ENCODE results near the gene PRPS1.
A peak's percentile ranks its signal among the peaks of the same experiment; 100 is the strongest.

PRPS1 gene

DNA sequence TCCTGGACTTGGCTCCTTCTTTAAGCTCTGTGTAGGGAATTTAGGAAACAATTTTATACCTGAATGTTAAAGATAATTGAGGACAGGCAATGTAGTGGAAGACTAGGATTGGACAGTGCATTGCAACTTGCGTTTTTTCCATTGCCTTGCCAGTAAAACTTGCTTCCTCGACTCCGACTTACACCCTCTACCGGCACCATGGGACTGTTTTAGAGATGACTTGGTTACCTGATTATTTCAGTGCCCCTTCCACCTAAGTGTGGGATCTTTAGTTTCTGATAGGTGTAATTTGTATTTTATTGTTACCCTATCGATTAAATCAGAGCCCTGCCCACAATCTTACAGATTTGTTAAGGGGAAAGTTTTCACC lies 1.2 kb downstream of the PRPS1 start:
- H3K9ac ChIP-seq (ENCODE audit: low read length): peak overlapping the region; percentile 94
- peak overlapping the region; percentile 89 for H3K4me3 ChIP-seq (ENCODE audit: low read depth, low read length)
- H3K9me3 ChIP-seq (ENCODE audit: control insufficient read depth, insufficient read depth, low read depth, low read length): no peaks in the 10 kb centered on the region; the same call in 1 of the 2 replicates
- peaks cover 13% of the 10 kb centered on the region for H3K4me1 ChIP-seq (ENCODE audit: control insufficient read depth, insufficient read depth, low read length)
- peak overlapping the region; percentile 0; the same call in 1 of the 2 replicates for H3K27ac ChIP-seq (ENCODE audit: low read depth, low read length)
- H3K36me3 ChIP-seq (ENCODE audit: control insufficient read depth, insufficient read depth, low read length): peaks cover 9% of the 10 kb centered on the region; the same call in 1 of the 2 replicates
- H3K27me3 ChIP-seq (ENCODE audit: control insufficient read depth, insufficient read depth, low read length): no peaks in the 10 kb centered on the region; the same call in 1 of the 2 replicates

- H3K9me3 ChIP-seq (ENCODE audit: control insufficient read depth, insufficient read depth, low read depth, low read length): no peaks in the 10 kb centered on the region; the same call in 1 of the 2 replicates
- peak overlapping the region; percentile 89 for H3K4me3 ChIP-seq (ENCODE audit: low read depth, low read length)
- peak overlapping the region; percentile 0; the same call in 1 of the 2 replicates for H3K27ac ChIP-seq (ENCODE audit: low read depth, low read length)
- peak overlapping the region; percentile 12 for H3K9ac ChIP-seq (ENCODE audit: low read length)
- H3K4me1 ChIP-seq (ENCODE audit: control insufficient read depth, insufficient read depth, low read length): peaks cover 13% of the 10 kb centered on the region
- no peaks in the 10 kb centered on the region; the same call in 1 of the 2 replicates for H3K27me3 ChIP-seq (ENCODE audit: control insufficient read depth, insufficient read depth, low read length)
- peaks cover 9% of the 10 kb centered on the region; the same call in 1 of the 2 replicates for H3K36me3 ChIP-seq (ENCODE audit: control insufficient read depth, insufficient read depth, low read length)
Measured at GRCh38 chrX:107630031-107630689, 1.9 kb downstream of the PRPS1 start.

DNA sequence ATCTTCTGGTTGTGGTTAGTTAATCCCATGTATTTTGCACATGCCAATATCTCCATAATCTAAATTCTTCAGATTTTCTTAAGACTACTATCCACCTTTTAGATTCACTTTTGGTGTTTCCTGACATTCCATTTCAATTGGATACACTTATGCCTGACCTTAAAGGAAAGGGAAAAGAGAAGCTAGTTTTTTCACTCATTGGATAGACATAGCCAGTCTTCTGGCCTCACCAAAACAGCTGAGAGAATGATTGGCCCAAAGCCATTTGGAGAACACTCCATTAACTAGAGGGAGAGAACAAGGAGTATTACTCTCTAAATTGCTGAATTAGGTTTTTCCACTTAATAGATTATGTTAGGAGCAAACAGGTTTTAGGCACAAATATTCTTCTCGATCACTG lies 4.0 kb downstream of the PRPS1 start:
- Histone ChIP-seq H3K9me3 (ENCODE audit: control insufficient read depth, insufficient read depth, low read depth, low read length) (no peaks in the 10 kb centered on the region; the same call in 1 of the 2 replicates), H3K27me3 (ENCODE audit: control insufficient read depth, insufficient read depth, low read length) (no peaks in the 10 kb centered on the region), H3K4me1 (ENCODE audit: control insufficient read depth, insufficient read depth, low read length) (peaks cover 12% of the 10 kb centered on the region), H3K9ac (ENCODE audit: low read length) (no peak overlapping the region), H3K27ac (ENCODE audit: low read depth, low read length) (0 out of 2 replicates have a peak overlapping the region, but pooled peaks have one; percentile 6), H3K36me3 (ENCODE audit: control insufficient read depth, insufficient read depth, low read length) (peaks cover 9% of the 10 kb centered on the region; the same call in 1 of the 2 replicates), H3K4me3 (ENCODE audit: low read depth, low read length) (no peak overlapping the region)

DNA sequence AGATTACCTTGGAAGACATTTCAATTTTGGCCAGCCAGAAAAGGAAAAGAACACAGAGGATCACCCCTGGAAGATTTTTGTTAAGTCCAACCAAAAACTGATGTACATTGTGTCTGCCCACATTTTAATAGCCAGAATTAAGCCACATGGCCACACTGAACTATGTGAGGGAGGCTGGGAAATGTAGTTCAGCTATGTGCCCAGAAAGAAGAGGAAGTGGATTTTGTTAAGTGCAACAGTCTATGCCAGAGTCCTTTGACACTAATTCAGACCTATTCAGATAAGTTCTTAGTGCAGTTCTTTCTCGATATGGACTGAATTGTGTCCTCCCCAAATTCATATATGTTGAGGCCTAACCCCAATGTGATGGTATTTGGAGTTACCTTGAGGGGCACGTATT lies 18.4 kb downstream of the PRPS1 start:
- H3K36me3 ChIP-seq (ENCODE audit: control insufficient read depth, insufficient read depth, low read length): peaks cover 86% of the 10 kb centered on the region
- no peak overlapping the region for H3K27ac ChIP-seq (ENCODE audit: low read depth, low read length)
- H3K9me3 ChIP-seq (ENCODE audit: control insufficient read depth, insufficient read depth, low read depth, low read length): no peaks in the 10 kb centered on the region
- H3K4me1 ChIP-seq (ENCODE audit: control insufficient read depth, insufficient read depth, low read length): no peaks in the 10 kb centered on the region; the same call in 1 of the 2 replicates
- H3K27me3 ChIP-seq (ENCODE audit: control insufficient read depth, insufficient read depth, low read length): no peaks in the 10 kb centered on the region; the same call in 1 of the 2 replicates
- H3K9ac ChIP-seq (ENCODE audit: low read length): no peak overlapping the region
- H3K4me3 ChIP-seq (ENCODE audit: low read depth, low read length): no peak overlapping the region

- no peak overlapping the region for H3K4me3 ChIP-seq (ENCODE audit: low read depth, low read length)
- peaks cover 82% of the 10 kb centered on the region for H3K36me3 ChIP-seq (ENCODE audit: control insufficient read depth, insufficient read depth, low read length)
- no peaks in the 10 kb centered on the region; the same call in 1 of the 2 replicates for H3K4me1 ChIP-seq (ENCODE audit: control insufficient read depth, insufficient read depth, low read length)
- no peak overlapping the region for H3K9ac ChIP-seq (ENCODE audit: low read length)
- no peaks in the 10 kb centered on the region for H3K9me3 ChIP-seq (ENCODE audit: control insufficient read depth, insufficient read depth, low read depth, low read length)
- no peak overlapping the region for H3K27ac ChIP-seq (ENCODE audit: low read depth, low read length)
- H3K27me3 ChIP-seq (ENCODE audit: control insufficient read depth, insufficient read depth, low read length): no peaks in the 10 kb centered on the region; the same call in 1 of the 2 replicates
Measured at GRCh38 chrX:107648332-107648731, 20.0 kb downstream of the PRPS1 start.

- Histone ChIP-seq H3K27ac (ENCODE audit: low read depth, low read length) (no peak overlapping the region), H3K9ac (ENCODE audit: low read length) (no peak overlapping the region), H3K36me3 (ENCODE audit: control insufficient read depth, insufficient read depth, low read length) (peaks cover 27% of the 10 kb centered on the region), H3K27me3 (ENCODE audit: control insufficient read depth, insufficient read depth, low read length) (no peaks in the 10 kb centered on the region), H3K9me3 (ENCODE audit: control insufficient read depth, insufficient read depth, low read depth, low read length) (no peaks in the 10 kb centered on the region), H3K4me1 (ENCODE audit: control insufficient read depth, insufficient read depth, low read length) (peaks cover 10% of the 10 kb centered on the region), H3K4me3 (ENCODE audit: low read depth, low read length) (peak overlapping the region; percentile 24)
Measured at GRCh38 chrX:107654566-107654871, 26.2 kb downstream of the PRPS1 start.

GRCh38 chrX:107654872-107655761 lies 26.8 kb downstream of the PRPS1 start:
- H3K36me3 ChIP-seq (ENCODE audit: control insufficient read depth, insufficient read depth, low read length): peaks cover 21% of the 10 kb centered on the region
- H3K4me3 ChIP-seq (ENCODE audit: low read depth, low read length): peak overlapping the region; percentile 24
- H3K27me3 ChIP-seq (ENCODE audit: control insufficient read depth, insufficient read depth, low read length): no peaks in the 10 kb centered on the region
- H3K27ac ChIP-seq (ENCODE audit: low read depth, low read length): no peak overlapping the region
- H3K9ac ChIP-seq (ENCODE audit: low read length): peak overlapping the region; percentile 0
- H3K4me1 ChIP-seq (ENCODE audit: control insufficient read depth, insufficient read depth, low read length): peaks cover 10% of the 10 kb centered on the region
- no peaks in the 10 kb centered on the region for H3K9me3 ChIP-seq (ENCODE audit: control insufficient read depth, insufficient read depth, low read depth, low read length)

DNA sequence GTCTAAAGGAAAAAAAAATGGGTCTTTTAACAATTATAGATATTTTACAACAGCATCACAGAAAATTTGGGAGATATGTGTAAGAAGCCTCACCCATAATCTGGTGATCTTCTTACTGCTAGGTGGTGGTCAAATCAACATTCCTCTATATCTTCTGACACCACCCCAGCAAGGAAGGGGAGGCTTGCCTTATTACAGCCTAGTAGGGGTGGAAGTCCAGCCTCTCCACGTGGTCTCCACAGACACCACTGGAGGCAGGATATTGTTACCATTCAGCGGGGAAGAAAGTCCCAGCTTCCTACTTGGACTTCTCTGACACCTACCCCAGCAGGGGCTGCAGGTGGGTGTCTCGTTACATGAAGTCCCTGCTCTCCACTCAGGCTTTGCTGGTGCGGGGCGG lies 28.7 kb downstream of the PRPS1 start:
- Histone ChIP-seq H3K4me3 (ENCODE audit: low read depth, low read length) (no peak overlapping the region), H3K4me1 (ENCODE audit: control insufficient read depth, insufficient read depth, low read length) (peaks cover 10% of the 10 kb centered on the region), H3K36me3 (ENCODE audit: control insufficient read depth, insufficient read depth, low read length) (peaks cover 11% of the 10 kb centered on the region; the same call in 1 of the 2 replicates), H3K9me3 (ENCODE audit: control insufficient read depth, insufficient read depth, low read depth, low read length) (no peaks in the 10 kb centered on the region), H3K9ac (ENCODE audit: low read length) (no peak overlapping the region), H3K27me3 (ENCODE audit: control insufficient read depth, insufficient read depth, low read length) (no peaks in the 10 kb centered on the region), H3K27ac (ENCODE audit: low read depth, low read length) (no peak overlapping the region)

GRCh38 chrX:107658660-107659059 lies 30.4 kb downstream of the PRPS1 start:
- no peaks in the 10 kb centered on the region for H3K9me3 ChIP-seq (ENCODE audit: control insufficient read depth, insufficient read depth, low read depth, low read length)
- no peak overlapping the region for H3K9ac ChIP-seq (ENCODE audit: low read length)
- H3K4me1 ChIP-seq (ENCODE audit: control insufficient read depth, insufficient read depth, low read length): peaks cover 18% of the 10 kb centered on the region
- no peaks in the 10 kb centered on the region for H3K27me3 ChIP-seq (ENCODE audit: control insufficient read depth, insufficient read depth, low read length)
- H3K27ac ChIP-seq (ENCODE audit: low read depth, low read length): no peak overlapping the region
- no peaks in the 10 kb centered on the region for H3K36me3 ChIP-seq (ENCODE audit: control insufficient read depth, insufficient read depth, low read length)
- H3K4me3 ChIP-seq (ENCODE audit: low read depth, low read length): no peak overlapping the region

GRCh38 chrX:107659286-107659685 lies 31.0 kb downstream of the PRPS1 start:
- no peak overlapping the region for H3K27ac ChIP-seq (ENCODE audit: low read depth, low read length)
- no peaks in the 10 kb centered on the region for H3K36me3 ChIP-seq (ENCODE audit: control insufficient read depth, insufficient read depth, low read length)
- no peaks in the 10 kb centered on the region for H3K27me3 ChIP-seq (ENCODE audit: control insufficient read depth, insufficient read depth, low read length)
- no peaks in the 10 kb centered on the region for H3K9me3 ChIP-seq (ENCODE audit: control insufficient read depth, insufficient read depth, low read depth, low read length)
- no peak overlapping the region for H3K4me3 ChIP-seq (ENCODE audit: low read depth, low read length)
- peaks cover 17% of the 10 kb centered on the region for H3K4me1 ChIP-seq (ENCODE audit: control insufficient read depth, insufficient read depth, low read length)
- no peak overlapping the region for H3K9ac ChIP-seq (ENCODE audit: low read length)

GRCh38 chrX:107659768-107660167 lies 31.5 kb downstream of the PRPS1 start:
- Histone ChIP-seq H3K4me3 (ENCODE audit: low read depth, low read length) (no peak overlapping the region), H3K9me3 (ENCODE audit: control insufficient read depth, insufficient read depth, low read depth, low read length) (no peaks in the 10 kb centered on the region), H3K27me3 (ENCODE audit: control insufficient read depth, insufficient read depth, low read length) (no peaks in the 10 kb centered on the region), H3K9ac (ENCODE audit: low read length) (no peak overlapping the region), H3K4me1 (ENCODE audit: control insufficient read depth, insufficient read depth, low read length) (peaks cover 12% of the 10 kb centered on the region), H3K36me3 (ENCODE audit: control insufficient read depth, insufficient read depth, low read length) (no peaks in the 10 kb centered on the region), H3K27ac (ENCODE audit: low read depth, low read length) (no peak overlapping the region)

All from HUES6 (cell line).